ENCODE measurements around the gene PURA. TPM values are rescaled to one million over a fixed set of nuclear protein-coding genes. Genes with fewer than 3 reads are reported as not detected.

PURA gene
- total and polyA plus RNA-seq, 4 donors, result 2.8 to 14.7 (median 5.6) TPM

- TF ChIP-seq EGR1 (IDR thresholded peaks at IDR 0.05; ENCODE audit: low read depth in 2 of 2) (no peak), REST (IDR thresholded peaks at IDR 0.05) (no peak), RXRA (IDR thresholded peaks at IDR 0.05) (no peak), CTCF (IDR thresholded peaks at IDR 0.05; ENCODE audit: low read depth, low read length, missing input control) (no peak), ATF3 (IDR thresholded peaks at IDR 0.05) (no peak), FOXA2 (IDR thresholded peaks at IDR 0.05) (no peak), RAD21 (IDR thresholded peaks at IDR 0.05) (no peak), HNF4G (IDR thresholded peaks at IDR 0.05) (no peak), HNF4A (conservative IDR thresholded peaks at IDR 0.05) (no peak), YY1 (IDR thresholded peaks at IDR 0.05) (no peak), GABPA (IDR thresholded peaks at IDR 0.05 in 1 of 2, conservative IDR thresholded peaks at IDR 0.05 in 1 of 2) (no peak), MAX (IDR thresholded peaks at IDR 0.05) (no peak), ZBTB33 (IDR thresholded peaks at IDR 0.05) (no peak), FOXA1 (IDR thresholded peaks at IDR 0.05) (no peak)
- DNase-seq (ENCODE audit: low spot score), result no peak
- Histone ChIP-seq H3K9ac (ENCODE audit: low read depth in 1 of 2, low read length in 2 of 2) (no peak overlapping the region), H3K36me3 (ENCODE audit: control insufficient read depth in 4 of 4, insufficient read depth in 3 of 4, low read depth in 1 of 4, low read length in 3 of 4) (no peaks in the 10 kb centered on the region), H3K4me3 (ENCODE audit: low read depth in 1 of 3, low read length in 3 of 3) (no peak overlapping the region), H3K9me3 (ENCODE audit: control insufficient read depth in 4 of 4, low read length in 3 of 4) (no peaks in the 10 kb centered on the region), H3K27me3 (ENCODE audit: control insufficient read depth in 4 of 4, insufficient read depth in 4 of 4, low read length in 3 of 4) (no peaks in the 10 kb centered on the region), H3K27ac (ENCODE audit: low read depth in 1 of 2, low read length in 2 of 2) (no peak overlapping the region), H3K4me1 (ENCODE audit: control insufficient read depth in 4 of 4, insufficient read depth in 4 of 4, low read length in 3 of 4) (peaks cover 0 to 10% (median 5%) of the 10 kb centered on the region in 4 donors)
- 92% methylated on average over 2 of the region's 2 CpGs for WGBS
These were observed 60.1 kb downstream of the PURA start for GRCh38 chr5:140174014-140174413.

Data from liver (tissue), 9 donors.